ENCODE results near the gene SLC25A30.

DNA sequence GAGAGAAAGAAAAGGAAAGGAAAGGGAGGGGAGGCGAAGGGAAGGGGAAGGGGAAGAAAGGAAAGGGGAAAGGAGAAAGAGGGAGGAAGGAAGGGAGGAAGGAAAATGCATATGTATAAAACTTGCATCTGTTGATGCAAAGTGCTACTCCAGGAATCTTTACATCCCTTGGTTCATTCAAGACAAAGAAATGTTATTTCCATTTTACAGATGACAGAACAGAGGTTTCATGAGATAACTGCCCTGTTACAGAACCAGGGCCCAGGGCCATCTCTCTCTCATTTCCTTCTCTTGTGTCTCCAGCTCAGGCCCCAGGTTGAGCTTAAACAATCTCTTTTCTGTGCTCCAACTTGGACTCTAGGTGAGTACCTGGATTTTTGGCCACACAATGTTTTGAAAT is 1.8 kb upstream of the SLC25A30 start:
- TF ChIP-seq EZH2 (IDR thresholded peaks at IDR 0.05; ENCODE audit: borderline replicate concordance, insufficient read depth, low read depth, low read length, poor library complexity, severe bottlenecking): no peak
- TF ChIP-seq, protein P1, sequence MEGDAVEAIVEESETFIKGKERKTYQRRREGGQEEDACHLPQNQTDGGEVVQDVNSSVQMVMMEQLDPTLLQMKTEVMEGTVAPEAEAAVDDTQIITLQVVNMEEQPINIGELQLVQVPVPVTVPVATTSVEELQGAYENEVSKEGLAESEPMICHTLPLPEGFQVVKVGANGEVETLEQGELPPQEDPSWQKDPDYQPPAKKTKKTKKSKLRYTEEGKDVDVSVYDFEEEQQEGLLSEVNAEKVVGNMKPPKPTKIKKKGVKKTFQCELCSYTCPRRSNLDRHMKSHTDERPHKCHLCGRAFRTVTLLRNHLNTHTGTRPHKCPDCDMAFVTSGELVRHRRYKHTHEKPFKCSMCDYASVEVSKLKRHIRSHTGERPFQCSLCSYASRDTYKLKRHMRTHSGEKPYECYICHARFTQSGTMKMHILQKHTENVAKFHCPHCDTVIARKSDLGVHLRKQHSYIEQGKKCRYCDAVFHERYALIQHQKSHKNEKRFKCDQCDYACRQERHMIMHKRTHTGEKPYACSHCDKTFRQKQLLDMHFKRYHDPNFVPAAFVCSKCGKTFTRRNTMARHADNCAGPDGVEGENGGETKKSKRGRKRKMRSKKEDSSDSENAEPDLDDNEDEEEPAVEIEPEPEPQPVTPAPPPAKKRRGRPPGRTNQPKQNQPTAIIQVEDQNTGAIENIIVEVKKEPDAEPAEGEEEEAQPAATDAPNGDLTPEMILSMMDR (IDR thresholded peaks at IDR 0.05): no peak

All from B cell (primary cell).